Lower lobe of right lung (tissue), 2 donors: ENCODE measurements around the gene AGO4. TPM values are rescaled to one million over a fixed set of nuclear protein-coding genes. Genes with fewer than 3 reads are reported as not detected.

Experiments used
- ATAC-seq, 2 donors: fragments of 200-7000 bp; cut with Tn5 transposase; one replicate each; pipeline ENCODE4 v1.9.1; 2020 to 2022; ENCODE audit warnings: mild to moderate bottlenecking in 2 of 2, moderate library complexity in 2 of 2
- DNase-seq: peaks from one replicate; pipeline ENCODE4 v3.0.0-alpha.2; 2020
- H3K27ac ChIP-seq: fragments of 200-600 bp; one replicate; pipeline ENCODE4 v1.8.0; 2022
- H3K27me3 ChIP-seq: fragments of 200-600 bp; one replicate; pipeline ENCODE4 v1.8.0; 2022; ENCODE audit warnings: low read depth
- H3K36me3 ChIP-seq: fragments of 200-600 bp; one replicate; pipeline ENCODE4 v1.8.0; 2022; ENCODE audit warnings: mild to moderate bottlenecking
- H3K4me1 ChIP-seq: fragments of 200-600 bp; one replicate; pipeline ENCODE4 v1.8.0; 2022
- H3K4me3 ChIP-seq: fragments of 200-600 bp; one replicate; pipeline ENCODE4 v1.8.0; 2022; ENCODE audit warnings: mild to moderate bottlenecking
- H3K9me3 ChIP-seq: fragments of 200-600 bp; one replicate; pipeline ENCODE4 v1.8.0; 2022
- intact Hi-C: fragments of 100-400 bp; cut with DNase I; formaldehyde crosslinking; loops from one replicate; pipeline ENCODE4 v1.11.0; 2022
- total RNA-seq: library from RNA; stranded (reverse); fragmentation: NEBNext Ultra II Directional; extraction: Animal tissue kit (Norgen Biotek cat#: 25700); gene quantifications from one replicate; pipeline ENCODE4 v1.2.1, GENCODE V29; 2021
- TF ChIP-seq, protein P1 (sequence below): fragments of 200-600 bp; IDR thresholded peaks from one replicate; pipeline ENCODE4 v1.8.0; 2022; ENCODE audit warnings: antibody characterized with exemption, mild to moderate bottlenecking
- donor health status: DM: no; HTN: yes; CAD: no; lungs with severe emphysema.

The AGO4 gene
- total RNA-seq, 1 donor from 2014 or later = 32.9 TPM

GRCh38 chr1:35902671-35903070, 94.9 kb downstream of the AGO4 start:
- no peak overlapping the region for H3K4me3 ChIP-seq
- H3K36me3 ChIP-seq = peaks cover 95% of the 10 kb centered on the region
- TF ChIP-seq, protein P1, sequence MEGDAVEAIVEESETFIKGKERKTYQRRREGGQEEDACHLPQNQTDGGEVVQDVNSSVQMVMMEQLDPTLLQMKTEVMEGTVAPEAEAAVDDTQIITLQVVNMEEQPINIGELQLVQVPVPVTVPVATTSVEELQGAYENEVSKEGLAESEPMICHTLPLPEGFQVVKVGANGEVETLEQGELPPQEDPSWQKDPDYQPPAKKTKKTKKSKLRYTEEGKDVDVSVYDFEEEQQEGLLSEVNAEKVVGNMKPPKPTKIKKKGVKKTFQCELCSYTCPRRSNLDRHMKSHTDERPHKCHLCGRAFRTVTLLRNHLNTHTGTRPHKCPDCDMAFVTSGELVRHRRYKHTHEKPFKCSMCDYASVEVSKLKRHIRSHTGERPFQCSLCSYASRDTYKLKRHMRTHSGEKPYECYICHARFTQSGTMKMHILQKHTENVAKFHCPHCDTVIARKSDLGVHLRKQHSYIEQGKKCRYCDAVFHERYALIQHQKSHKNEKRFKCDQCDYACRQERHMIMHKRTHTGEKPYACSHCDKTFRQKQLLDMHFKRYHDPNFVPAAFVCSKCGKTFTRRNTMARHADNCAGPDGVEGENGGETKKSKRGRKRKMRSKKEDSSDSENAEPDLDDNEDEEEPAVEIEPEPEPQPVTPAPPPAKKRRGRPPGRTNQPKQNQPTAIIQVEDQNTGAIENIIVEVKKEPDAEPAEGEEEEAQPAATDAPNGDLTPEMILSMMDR = no peak
- H3K4me1 ChIP-seq = no peaks in the 10 kb centered on the region
- H3K9me3 ChIP-seq = no peaks in the 10 kb centered on the region
- H3K27ac ChIP-seq = no peak overlapping the region
- H3K27me3 ChIP-seq = no peaks in the 10 kb centered on the region
- DNase-seq (no peak), ATAC-seq (no peak)
- intact Hi-C loops = no loop called here

Other genes with a start within 250 kb of the AGO4 start
- gene TFAP2E, start 234.7 kb upstream of the AGO4 start, total RNA-seq = 2.2 TPM
- 44.9 TPM for gene PSMB2, start 166.5 kb upstream of the AGO4 start, total RNA-seq
- 14.3 TPM for gene C1orf216, start 89.1 kb upstream of the AGO4 start, total RNA-seq
- 1.3 TPM for gene CLSPN, start 38.0 kb upstream of the AGO4 start, total RNA-seq
- 26.9 TPM for gene AGO1, start 75.2 kb downstream of the AGO4 start, total RNA-seq
- gene AGO3, start 123.1 kb downstream of the AGO4 start, total RNA-seq = 33.9 TPM